Measurements from ENCODE around the gene STT3A. TPM values are rescaled to one million over a fixed set of nuclear protein-coding genes. Genes with fewer than 3 reads are reported as not detected.

Gene STT3A
- total RNA-seq, 6 donors from 2014 or later: 41.0 to 131 (median 71.1) TPM

DNA sequence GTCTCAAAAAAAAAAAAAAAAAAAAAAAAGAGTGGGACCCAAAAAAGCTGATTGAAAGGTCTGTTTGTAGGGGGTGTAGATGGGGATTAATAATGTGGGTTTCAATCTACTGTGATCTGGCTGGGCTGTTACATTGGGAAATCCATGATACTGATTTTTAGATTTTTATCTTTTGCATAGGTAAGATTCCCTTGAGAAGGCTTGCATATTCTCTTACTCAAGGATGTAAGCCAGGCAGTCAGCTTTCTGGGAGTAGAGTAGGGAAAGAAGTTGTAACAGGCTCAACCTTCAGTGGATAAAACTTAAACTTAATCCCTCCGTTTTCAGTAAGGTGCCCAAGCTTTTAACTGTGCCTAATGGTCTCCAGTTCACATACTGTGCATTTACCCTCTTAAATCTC, 30.4 kb downstream of the STT3A start:
- H3K27ac ChIP-seq: no peak overlapping the region
- H3K27me3 ChIP-seq: no peaks in the 10 kb centered on the region
- TF ChIP-seq EP300 (IDR thresholded peaks at IDR 0.05): no peak
- no peak for TF ChIP-seq POLR2AphosphoS5 (IDR thresholded peaks at IDR 0.05)
- TF ChIP-seq, protein P1, sequence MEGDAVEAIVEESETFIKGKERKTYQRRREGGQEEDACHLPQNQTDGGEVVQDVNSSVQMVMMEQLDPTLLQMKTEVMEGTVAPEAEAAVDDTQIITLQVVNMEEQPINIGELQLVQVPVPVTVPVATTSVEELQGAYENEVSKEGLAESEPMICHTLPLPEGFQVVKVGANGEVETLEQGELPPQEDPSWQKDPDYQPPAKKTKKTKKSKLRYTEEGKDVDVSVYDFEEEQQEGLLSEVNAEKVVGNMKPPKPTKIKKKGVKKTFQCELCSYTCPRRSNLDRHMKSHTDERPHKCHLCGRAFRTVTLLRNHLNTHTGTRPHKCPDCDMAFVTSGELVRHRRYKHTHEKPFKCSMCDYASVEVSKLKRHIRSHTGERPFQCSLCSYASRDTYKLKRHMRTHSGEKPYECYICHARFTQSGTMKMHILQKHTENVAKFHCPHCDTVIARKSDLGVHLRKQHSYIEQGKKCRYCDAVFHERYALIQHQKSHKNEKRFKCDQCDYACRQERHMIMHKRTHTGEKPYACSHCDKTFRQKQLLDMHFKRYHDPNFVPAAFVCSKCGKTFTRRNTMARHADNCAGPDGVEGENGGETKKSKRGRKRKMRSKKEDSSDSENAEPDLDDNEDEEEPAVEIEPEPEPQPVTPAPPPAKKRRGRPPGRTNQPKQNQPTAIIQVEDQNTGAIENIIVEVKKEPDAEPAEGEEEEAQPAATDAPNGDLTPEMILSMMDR (IDR thresholded peaks at IDR 0.05): no peak
- TF ChIP-seq POLR2A (IDR thresholded peaks at IDR 0.05): no peak
- H3K9me3 ChIP-seq: no peaks in the 10 kb centered on the region
- ATAC-seq (ENCODE audit: low FRiP score in 2 of 2) (no peak), DNase-seq (no peak)
- WGBS, 2 donors: 90% methylated on average over 1 of the region's 1 CpG
- peaks cover 15 to 42% (median 38%) of the 10 kb centered on the region in 4 donors for H3K36me3 ChIP-seq
- H3K4me1 ChIP-seq: peaks cover 11 to 19% (median 16%) of the 10 kb centered on the region in 4 donors
- no peak overlapping the region for H3K4me3 ChIP-seq

DNA sequence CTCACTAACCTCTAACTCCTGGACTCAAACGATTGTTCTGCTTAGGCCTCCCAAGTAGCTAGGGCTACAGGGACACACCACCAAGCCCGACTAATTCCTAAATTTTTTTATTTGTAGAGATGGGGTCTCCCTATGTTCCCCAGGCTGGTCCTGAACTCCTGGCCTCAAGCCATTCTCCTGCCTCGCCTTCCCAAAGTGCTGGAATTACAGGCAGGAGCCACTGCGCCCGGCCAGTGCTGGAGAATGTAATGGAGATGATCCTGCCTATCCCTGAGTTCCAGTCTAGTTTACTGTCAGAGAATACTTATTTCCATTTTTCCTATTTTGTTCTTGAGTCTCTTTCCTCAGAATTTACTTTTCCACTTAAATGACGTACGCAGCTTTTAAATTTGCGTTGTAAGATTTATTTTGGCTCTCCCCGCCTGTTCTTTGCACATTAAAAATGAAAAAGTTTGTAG, 32.1 kb downstream of the STT3A start, which contains the start of gene CHEK1:
Gene CHEK1 (plus strand): TSS at position 408 of the 458 bp plus-strand sequence. CDS start 1,606 bp downstream, outside the sequence.
- TF ChIP-seq EP300 (IDR thresholded peaks at IDR 0.05) (no peak), POLR2AphosphoS5 (IDR thresholded peaks at IDR 0.05) (no peak), POLR2A (IDR thresholded peaks at IDR 0.05) (no peak)
- TF ChIP-seq, protein P1 (IDR thresholded peaks at IDR 0.05): no peak
- Histone ChIP-seq H3K27ac (peak within 1 kb of the TSS; percentile 87 to 97 (median 91)), H3K9me3 (no peaks in the 10 kb centered on the region), H3K4me1 (peaks cover 11 to 19% (median 16%) of the 10 kb centered on the region in 4 donors), H3K36me3 (peaks cover 3 to 25% (median 21%) of the 10 kb centered on the region in 4 donors), H3K4me3 (peak within 1 kb of the TSS; percentile 63 to 79 (median 70)), H3K27me3 (no peaks in the 10 kb centered on the region)
- DNase-seq: no peak
- no peak for ATAC-seq (ENCODE audit: low FRiP score in 2 of 2)
- 58 to 62% methylated on average over 9 of the region's 9 CpGs for WGBS, 2 donors

DNA sequence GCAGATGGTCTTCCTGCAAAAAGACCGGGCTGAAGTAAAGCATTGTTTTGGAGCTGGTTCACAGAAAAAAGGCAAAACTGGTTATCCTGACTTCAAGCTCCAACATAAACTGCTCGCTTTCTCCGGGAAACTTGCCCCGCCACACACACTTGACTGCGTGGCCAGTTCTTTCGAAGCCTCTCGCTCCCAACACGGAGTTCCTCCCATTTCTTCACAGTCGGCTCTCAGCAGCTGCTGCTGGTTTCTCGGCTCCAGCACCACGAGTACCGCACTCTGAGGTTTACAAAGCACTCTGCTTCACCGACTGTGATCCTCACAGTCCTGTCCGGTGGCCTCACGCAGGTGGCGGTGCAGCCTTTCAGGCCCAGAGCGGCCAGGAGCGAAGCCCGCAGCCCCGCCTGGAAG, 32.6 kb downstream of the STT3A start:
- peaks cover 11 to 19% (median 16%) of the 10 kb centered on the region in 4 donors for H3K4me1 ChIP-seq
- TF ChIP-seq POLR2A (IDR thresholded peaks at IDR 0.05) (no peak), POLR2AphosphoS5 (IDR thresholded peaks at IDR 0.05) (no peak), EP300 (IDR thresholded peaks at IDR 0.05) (no peak)
- TF ChIP-seq, protein P1 (IDR thresholded peaks at IDR 0.05): no peak
- DNase-seq (no peak), ATAC-seq (ENCODE audit: low FRiP score in 2 of 2) (peak in 1 of 2 donors; percentile 76)
- H3K4me3 ChIP-seq: peak overlapping the region; percentile 63 to 79 (median 70)
- WGBS, 2 donors: 1 to 3% methylated on average over 13 to 14 of the region's 20 CpGs
- peak overlapping the region; percentile 87 to 97 (median 91) for H3K27ac ChIP-seq
- no peaks in the 10 kb centered on the region for H3K9me3 ChIP-seq
- H3K27me3 ChIP-seq: no peaks in the 10 kb centered on the region
- peaks cover 0 to 21% (median 16%) of the 10 kb centered on the region in 4 donors for H3K36me3 ChIP-seq

DNA sequence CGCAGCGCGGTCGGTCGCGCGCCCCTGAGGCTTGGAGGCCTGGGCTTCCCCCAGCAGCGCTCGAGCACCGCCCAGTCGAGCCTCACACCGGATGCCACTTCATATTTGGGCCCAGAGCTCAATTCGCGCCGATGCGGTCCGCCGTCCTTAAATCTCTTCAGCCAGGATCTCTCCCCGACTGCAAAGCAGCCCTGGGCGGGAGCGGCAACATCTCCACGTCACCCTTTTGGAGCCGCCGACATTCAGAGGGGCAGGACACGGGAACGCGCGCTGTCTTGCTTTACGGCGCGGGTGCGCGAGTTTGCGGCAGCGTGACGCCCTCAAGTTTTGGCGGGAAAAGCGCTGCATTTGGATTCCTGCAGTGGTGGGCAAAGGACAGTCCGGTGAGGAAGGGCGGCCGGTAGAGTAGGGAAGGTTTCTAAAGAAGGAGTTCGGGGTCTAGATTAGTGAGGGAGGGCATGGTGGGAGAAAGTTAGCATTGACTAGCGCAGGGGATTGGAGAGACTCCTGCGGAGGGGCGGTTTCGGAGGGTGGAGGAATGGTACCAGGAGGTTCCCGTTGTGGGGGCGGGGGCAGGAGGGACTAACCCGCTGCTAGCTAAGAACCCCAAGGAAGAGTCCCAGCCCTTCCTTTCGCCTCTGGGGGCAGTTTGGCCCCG, 33.1 kb downstream of the STT3A start:
- ATAC-seq (ENCODE audit: low FRiP score in 2 of 2) (peak; percentile 96), DNase-seq (peak; percentile 83 to 96)
- H3K9me3 ChIP-seq: no peaks in the 10 kb centered on the region
- H3K4me3 ChIP-seq: peak overlapping the region; percentile 63 to 79 (median 70)
- H3K27me3 ChIP-seq: no peaks in the 10 kb centered on the region
- H3K27ac ChIP-seq: peak overlapping the region; percentile 87 to 97 (median 91)
- H3K4me1 ChIP-seq: peaks cover 11 to 19% (median 16%) of the 10 kb centered on the region in 4 donors
- peak in 1 of 4 donors; percentile 35 for TF ChIP-seq EP300 (IDR thresholded peaks at IDR 0.05)
- TF ChIP-seq POLR2AphosphoS5 (IDR thresholded peaks at IDR 0.05): peak; percentile 76 to 91
- TF ChIP-seq, protein P1 (IDR thresholded peaks at IDR 0.05): peak in 1 of 6 experiments; percentile 19
- peak in 3 of 4 donors; percentile 43 to 80 (median 53) for TF ChIP-seq POLR2A (IDR thresholded peaks at IDR 0.05)
- 0 to 1% methylated on average over 27 to 33 of the region's 51 CpGs for WGBS, 2 donors
- peaks cover 0 to 15% (median 11%) of the 10 kb centered on the region in 4 donors for H3K36me3 ChIP-seq
